Ureter (tissue), 1 donor: ENCODE measurements around the gene CCND1. TPM values are rescaled to one million over a fixed set of nuclear protein-coding genes. Genes with fewer than 3 reads are reported as not detected.
"Not testable (repeated sequence)": the region's sequence is repeated elsewhere in the genome, so short reads cannot be mapped to it uniquely, and the experiment has no call there.

Source experiments
- DNase-seq: peaks from one replicate; pipeline ENCODE4 v3.0.0-alpha.2; 2020; ENCODE audit warnings: low spot score
- total RNA-seq: library from RNA; stranded (reverse); gene quantifications from one replicate; pipeline ENCODE4 v1.2.4, GENCODE V29; 2023
- donor health status: DM: yes; HTN: yes; CAD: no.

Gene CCND1
- total RNA-seq, 1 donor from 2014 or later: 203 TPM

DNA sequence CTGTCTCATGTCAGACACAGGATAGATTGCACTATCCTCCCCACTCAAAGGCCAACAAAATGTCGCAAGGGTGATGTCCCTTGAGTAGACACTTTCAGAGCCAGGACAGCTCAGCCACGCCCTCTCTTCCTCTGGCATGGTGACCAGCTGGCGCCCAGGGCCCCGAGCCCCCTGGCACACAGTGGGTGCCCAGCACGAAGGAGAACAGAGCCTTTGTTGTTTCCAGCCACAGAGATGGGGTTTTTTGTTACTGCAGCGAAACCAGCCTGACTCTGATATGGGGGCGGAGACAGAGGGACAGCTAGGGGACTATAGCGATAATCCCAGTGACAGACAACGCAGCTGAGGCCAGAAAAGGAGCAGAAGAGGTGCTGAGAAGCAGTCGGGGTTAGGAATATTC, 23.3 kb upstream of the CCND1 start:
- no peak for DNase-seq

DNA sequence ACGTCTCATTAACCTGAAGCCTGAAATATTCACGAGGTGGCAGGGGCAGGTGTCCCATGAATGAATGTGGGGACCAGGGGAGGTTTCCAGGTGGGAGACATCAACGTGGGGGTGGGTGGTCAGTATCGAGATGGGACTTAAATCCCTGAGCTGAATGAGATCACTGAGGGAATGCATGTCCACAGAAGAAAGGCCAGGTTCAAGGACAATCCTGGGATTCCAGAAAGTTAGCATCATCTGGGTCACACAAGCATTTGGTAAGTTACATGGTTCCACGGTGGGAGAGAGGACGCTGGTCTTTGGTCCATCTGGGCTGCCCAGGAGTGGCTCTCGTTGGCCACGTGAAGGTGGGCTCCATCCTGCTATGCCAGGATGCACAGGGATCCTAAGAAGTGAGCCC, 22.7 kb upstream of the CCND1 start:
- DNase-seq: no peak

DNA sequence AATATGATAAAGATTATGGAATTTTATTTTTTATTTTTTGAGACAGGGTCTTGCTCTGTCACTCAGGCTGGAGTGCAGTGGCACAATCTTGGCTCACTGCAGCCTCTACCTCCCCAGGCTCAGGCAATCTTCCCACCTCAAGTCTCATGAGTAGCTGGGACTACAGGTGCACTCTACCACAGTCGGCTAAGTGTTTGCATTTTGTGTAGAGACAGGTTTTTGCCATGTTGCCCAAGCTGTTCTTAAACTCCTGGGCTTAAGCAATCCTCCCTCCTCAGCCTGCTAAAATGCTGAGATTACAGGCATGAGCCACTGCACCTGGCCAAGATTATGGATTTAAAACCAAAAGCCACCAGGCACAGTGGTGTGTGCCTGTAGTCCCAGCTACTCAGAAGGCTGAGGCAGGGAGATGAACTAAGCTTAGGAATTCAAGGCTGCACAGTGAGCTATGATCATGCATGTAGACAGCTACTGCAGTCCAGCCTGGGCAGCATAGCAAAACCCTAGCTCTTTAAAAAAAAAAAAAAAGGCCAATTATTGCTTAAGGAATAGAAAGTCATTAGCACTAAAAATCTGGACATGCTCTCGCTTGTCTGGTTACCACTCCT, 20.2 kb upstream of the CCND1 start:
- no peak for DNase-seq

DNA sequence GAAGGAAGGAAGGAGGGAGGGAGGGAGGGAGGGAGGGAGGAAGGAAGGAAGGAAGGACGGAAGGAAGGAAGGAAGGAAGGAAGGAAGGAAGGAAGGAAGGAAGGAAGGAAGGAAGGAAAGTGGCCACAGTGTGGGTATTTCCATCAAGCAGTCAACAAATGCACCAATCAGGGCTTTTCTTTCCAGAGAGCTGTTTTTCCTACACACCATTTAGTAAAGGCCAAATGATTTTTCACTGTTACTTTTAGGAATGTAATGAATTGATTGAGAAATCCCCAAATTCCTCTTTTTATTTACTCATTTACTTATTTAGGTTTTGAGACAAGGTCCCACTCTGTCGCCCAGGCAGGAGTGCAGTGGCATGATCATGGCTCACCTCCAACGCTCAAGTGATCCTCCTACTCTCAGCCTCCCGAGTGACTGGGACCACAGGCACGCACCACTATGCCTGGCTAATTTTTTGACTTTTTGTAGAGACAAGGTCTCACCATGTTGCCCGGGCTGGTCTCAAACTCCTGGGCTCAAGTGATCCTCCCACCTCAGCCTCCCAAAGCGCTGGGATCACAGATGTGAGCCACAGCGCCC, 18.8 kb upstream of the CCND1 start:
- not testable (repeated sequence) for DNase-seq

DNA sequence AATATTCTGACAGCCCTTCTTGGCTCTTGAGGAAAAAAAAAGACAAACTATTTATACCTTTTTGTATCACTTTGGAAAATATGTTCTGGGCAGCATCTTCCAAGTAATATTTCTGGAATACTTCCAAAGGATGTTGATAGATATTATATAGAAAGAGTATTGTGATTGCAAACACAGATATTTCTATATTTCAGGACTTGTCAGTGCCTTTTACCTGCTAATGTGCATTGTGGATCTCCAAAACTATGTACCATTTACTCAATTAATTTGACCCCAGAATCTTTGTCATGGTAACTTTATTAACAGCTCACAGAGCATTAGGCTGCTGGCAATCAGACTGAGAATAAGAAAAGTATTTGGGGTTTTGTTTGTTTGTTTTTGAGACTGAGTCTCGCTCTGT, 16.7 kb upstream of the CCND1 start:
- no peak for DNase-seq

DNA sequence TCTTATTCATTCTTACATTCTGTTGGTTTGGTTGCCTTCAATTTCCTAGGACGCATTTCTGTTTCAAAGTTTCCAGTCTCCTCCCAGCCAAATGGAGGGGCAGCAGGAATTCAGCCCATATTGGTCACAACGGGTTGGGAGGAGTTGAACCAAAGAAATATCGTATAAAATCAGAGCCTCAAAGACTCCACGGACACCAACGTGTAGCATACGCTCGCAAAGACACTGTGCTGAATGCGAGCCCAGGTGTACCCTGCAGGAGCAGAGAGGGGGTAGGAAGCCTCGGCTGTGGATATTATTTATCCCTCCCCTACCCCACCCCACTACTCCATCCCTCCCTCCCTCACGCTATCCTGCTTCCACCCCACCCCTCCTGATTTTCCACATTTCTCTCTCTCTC, 15.5 kb upstream of the CCND1 start:
- DNase-seq: no peak

DNA sequence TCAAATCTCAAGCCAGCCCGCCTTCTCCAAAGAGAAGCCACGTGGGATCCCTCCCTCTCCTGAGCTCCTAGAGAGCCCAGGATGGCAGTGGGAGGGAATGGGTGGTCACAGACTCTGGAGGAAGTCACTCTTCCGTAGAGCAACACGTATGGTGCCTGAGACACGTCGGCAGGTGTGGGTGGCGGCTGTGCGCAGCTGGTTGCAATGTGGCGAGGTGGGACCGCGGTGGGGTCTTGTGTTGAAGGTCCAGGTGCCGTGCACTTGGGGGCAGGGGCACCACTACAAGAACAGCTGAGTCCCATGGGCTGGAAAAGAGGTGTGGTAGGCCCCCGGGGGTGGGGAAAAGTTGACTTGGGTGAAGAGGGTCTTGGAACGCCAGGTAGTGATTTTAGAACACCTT, 13.4 kb upstream of the CCND1 start:
- no peak for DNase-seq

DNA sequence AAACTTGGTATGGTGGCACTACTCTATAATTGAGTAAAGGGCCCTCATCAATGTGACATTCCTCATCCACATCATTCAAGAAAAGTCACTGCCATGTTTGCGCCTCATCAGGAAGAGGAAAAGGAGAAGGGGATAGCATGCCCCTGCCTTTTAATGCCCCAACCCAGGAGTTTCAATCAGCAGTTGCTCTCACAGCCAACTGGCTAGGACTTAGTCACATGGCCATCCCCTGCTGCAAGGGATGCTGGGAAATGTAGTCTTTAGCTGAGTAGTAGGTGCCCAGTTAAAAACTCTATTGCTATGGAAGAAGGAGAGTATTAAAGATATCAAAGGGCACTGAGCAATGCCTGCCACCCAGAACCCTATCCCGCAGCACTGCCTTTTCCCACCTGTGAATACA, 10.9 kb upstream of the CCND1 start:
- DNase-seq: no peak

DNA sequence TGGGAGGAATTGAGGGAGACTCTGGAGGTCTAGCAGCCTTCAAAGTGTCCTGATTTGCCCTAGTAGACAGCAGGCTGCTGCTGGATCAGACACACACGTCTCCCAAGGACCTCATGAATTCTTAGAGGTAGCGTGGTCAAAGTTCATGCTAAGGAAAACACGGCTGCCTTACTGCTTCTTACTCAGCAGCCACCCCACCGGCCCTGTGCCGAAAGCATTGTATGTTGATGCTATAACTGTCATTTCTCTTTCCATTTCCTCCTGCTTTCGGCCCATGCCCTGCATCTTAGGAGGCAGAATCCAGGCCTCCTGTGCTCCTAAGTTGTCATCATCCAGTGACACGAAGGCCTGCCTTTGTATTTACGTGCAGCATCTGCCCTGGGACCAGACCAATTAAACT, 10.5 kb upstream of the CCND1 start:
- no peak for DNase-seq

DNA sequence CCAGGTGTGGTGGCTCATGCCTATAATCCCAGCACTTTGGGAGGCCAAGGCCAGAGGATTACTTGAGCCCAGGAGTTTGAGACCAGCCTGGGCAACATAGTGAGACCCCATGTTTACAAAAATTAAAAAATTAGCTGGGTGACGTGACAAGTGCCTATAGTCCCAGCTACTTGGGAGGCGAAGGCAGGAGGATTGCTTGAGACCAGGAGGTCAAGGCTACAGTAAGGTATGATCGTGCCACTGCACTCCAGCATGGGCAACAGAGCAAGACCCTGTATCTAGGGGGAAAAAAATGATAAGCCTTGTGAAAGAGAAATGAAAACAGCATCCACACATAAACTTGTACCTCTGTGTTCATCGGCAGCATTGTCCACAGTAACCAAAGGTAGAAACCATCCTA, 8.1 kb upstream of the CCND1 start:
- no peak for DNase-seq

DNA sequence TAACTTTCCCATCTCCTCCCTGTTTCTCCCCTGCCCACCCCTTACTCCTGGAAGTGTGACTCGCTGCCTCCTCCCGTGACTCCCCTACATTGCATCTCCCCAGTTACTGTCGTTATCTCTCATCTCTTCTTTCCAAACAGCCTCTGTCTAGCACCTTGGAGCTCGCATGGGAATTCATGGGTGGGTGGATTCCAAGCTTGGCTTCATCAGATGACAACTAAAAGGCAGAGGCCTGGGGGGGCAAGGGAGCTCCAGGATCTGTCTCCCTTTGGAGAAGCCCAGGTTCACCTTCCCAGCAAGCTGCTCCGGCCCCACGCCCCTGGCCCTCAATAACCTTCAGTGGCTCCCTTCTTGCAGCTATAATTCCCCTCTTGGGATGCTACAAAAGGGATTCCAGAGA, 6.9 kb upstream of the CCND1 start:
- DNase-seq: no peak

DNA sequence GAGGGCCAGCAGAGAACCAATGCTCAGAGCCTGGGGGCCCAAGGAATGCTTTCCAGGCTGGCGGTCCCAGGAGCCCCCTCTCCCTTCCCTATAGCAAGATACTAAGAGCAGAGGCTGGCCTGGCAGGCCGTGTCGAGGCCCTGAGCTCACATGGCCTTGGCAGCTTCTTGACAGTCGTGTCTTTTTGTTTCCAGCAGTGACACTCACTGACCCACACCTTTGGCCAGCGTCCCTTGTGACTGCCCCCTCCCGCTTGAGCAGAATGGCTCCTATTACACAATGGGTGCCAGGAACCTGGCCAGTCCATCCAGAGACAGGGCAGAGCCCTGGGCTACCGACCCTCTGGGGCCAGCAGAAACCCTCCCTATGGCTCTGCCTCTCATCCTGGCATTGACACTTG, 6.4 kb upstream of the CCND1 start:
- DNase-seq: no peak

DNA sequence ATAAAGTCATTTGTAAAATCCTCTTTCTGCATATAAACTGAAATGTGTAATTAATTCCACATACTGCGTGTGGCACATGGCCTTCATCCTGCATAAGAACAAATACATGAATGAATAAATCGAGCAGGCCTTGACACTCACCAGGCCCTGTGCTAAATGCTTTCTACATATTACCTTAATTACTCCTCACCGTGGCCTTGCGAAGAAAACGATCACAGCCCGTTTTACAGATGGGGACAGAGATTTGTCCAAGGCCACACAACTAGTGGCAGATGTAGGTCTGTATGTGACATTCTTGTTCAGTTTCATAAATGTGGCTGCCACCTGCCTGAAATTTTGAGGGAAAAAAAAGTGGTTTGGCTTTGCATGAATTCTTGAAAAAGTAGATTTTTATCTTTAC, 5.8 kb upstream of the CCND1 start:
- no peak for DNase-seq

DNA sequence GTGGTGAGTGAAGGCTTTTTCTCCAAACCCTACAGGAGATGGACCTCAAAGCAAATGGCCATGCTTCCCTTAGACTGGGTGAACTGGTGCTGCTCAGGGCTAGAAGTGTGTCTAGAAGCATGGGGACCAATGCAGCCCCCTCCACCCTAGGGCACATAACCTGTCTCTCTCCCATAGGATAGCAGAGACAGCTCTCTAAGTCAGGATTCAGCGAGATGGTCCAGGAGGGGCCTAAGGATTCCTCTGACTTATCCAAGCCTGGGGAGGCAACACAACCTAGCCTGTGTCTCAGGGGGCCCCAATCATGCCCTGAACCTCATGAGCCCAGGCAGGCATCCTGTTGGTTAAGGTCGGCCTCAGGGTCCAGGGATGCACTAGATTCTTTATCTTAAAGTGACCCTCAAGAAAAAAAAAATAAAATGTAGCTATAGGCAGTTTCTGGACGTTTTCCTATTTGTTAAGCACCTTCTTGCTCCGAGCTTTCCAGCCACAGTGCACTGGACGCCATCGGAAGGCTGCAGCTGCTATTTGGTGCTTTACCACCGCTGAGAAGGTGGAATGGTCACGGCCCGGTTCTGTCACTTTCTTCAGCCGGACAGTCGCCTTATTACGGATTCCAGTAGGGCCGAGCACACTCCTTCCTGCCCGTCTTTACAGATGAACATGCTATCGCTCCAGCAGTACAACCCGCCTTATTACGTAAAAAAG, 5.0 kb upstream of the CCND1 start:
- no peak for DNase-seq

DNA sequence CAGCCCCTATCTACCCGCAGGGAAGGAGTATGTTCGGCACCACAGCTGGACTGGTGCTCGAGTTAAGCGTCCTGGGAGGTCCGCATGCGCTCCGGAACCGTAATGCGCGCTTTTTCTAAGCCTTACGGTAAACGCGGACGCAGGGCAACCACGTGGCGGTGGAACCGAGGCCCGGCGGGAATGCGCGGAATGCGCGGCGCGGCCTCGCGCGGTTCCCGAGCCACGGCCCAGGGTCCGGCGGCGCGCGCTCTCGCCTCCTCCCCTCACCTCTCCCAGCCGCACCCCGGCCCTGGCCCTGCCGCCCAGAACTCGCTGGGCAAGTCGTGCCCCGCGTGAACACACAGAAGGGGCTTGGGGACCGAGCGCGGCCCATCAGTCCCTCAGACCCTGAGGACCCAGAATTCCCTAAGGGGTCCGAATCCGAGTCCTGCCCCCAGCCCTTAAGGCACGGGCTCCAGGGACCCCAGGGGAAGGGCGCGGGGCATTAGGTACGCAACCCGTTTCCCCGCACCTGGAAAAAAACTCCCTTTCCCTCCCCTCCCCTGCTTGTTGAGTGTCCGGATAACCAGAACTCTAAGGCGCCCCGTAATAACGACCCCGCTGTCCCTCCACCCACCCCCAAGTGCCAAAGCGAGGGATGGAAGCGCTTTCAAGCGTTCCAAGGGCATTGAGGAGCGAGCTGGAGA, 4.3 kb upstream of the CCND1 start:
- no peak for DNase-seq

DNA sequence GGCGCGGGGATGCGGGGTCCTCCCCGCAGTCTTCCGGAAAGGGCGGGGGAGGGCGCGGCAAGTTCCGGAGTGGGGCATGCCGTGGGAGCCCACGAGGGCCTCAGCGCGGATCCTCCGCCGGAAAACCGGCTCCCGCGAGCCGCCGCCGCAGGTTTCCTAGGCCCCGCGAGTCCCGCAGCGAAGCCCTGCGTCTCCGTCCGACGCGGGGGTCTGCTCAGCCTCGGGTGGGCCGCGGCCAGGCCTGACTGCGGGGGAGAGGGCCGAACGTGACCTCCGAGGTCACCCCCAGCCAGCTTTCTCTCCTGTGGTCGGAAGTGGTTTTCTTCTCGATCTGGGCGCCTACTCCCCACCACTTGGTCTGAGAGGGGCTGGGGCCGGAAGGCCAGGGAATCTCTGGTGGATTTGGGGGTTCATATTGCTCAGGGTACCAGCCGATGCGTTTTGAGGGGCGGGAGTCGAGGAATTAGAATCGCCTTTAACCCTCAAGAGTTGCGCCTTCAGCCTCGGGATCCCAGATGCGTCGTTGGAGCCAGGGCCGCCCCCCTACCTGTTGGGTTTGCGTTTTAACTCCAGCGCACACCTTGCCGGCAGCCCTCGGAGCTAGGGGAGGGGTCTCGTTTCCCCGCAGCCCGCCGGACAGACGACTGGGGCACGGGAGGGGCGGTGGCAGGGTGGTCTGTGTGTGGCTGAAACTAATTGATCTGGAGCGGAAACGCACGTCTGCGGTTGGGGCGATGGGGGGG, 3.6 kb upstream of the CCND1 start:
- no peak for DNase-seq

DNA sequence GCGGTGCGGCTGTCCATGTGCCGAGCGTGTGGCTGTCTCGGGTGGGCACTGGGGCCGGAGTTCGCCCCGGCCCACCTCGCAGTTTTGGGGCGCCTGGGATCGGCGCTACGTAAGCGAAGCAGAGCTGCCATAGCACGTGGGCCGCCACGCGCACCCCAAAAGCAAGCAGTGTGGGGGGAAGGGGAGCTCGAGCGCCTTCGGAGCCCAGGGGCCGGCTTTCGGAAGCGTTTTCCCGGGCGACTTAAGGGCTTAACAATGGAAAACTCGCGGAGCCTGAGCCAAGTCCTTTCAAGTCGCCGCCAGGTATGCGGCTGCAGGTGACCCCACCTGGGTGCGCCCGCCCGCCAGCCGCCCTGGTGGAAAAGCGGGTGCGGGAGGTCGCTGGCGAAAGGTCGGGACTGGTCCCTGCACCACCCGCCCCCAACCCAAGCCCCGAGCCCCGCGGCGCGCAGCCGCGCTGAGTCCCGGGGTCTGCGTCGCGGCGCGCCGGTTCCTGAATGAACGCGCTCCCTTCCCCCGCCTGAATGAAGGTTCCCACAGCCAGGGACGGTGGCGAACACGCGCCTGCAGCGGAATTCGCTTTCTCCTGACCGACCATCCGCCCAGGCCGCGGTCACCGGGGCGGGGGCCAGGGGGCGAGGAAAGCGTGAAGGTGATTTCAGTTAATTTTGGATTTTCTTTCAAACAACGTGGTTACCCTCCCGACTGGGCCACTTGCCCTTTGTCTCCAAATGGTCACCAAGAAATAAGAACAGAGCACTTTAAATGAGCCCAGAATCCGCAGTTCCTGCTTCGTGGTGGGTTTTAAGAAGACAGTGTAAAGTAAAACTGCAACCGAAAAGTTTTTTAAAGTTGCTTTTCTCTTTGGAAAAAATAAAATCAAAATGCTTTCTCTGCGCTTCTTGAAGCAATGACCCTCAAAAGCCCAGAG, 2.8 kb upstream of the CCND1 start:
- DNase-seq: no peak

DNA sequence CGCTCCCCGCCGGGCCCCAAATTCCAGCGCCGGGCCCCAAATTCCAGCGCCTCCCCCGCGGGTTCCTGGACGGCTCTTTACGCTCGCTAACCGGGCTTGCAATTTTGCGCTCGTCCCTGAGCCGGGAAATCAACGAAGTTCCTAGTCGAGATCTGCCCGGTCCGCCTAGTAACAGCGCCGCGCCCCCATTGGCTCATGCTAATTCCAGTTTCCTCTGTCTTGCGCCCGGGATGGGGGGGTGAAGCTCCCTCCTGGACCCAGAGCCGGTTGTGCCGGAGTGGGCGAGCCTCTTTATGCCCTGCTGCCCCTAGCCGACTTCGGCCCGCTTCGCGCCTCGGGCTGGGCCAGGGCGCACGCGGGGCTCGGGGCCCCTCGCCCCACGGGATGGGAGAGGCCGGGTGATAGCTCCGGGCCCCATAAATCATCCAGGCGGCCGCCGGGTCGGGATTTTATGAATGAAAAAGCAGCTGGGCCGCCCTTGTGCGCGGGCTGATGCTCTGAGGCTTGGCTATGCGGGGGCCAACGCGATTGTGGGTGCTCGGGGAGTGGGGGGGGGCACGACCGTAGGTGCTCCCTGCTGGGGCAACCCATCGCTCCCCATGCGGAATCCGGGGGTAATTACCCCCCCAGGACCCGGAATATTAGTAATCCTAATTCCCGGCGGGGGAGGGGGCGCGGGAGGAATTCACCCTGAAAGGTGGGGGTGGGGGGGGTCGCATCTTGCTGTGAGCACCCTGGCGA, 1.8 kb upstream of the CCND1 start:
- DNase-seq: peak; percentile 95

DNA sequence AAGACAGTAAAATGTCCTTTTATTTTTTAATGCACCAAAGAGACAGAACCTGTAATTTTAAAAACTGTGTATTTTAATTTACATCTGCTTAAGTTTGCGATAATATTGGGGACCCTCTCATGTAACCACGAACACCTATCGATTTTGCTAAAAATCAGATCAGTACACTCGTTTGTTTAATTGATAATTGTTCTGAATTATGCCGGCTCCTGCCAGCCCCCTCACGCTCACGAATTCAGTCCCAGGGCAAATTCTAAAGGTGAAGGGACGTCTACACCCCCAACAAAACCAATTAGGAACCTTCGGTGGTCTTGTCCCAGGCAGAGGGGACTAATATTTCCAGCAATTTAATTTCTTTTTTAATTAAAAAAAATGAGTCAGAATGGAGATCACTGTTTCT, 1.1 kb upstream of the CCND1 start:
- no peak for DNase-seq

DNA sequence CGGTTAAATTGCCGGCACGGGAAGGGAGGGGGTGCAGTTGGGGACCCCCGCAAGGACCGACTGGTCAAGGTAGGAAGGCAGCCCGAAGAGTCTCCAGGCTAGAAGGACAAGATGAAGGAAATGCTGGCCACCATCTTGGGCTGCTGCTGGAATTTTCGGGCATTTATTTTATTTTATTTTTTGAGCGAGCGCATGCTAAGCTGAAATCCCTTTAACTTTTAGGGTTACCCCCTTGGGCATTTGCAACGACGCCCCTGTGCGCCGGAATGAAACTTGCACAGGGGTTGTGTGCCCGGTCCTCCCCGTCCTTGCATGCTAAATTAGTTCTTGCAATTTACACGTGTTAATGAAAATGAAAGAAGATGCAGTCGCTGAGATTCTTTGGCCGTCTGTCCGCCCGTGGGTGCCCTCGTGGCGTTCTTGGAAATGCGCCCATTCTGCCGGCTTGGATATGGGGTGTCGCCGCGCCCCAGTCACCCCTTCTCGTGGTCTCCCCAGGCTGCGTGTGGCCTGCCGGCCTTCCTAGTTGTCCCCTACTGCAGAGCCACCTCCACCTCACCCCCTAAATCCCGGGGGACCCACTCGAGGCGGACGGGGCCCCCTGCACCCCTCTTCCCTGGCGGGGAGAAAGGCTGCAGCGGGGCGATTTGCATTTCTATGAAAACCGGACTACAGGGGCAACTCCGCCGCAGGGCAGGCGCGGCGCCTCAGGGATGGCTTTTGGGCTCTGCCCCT, 529 bp upstream of the CCND1 start:
- no peak for DNase-seq
